ENCODE measurements around the gene SYK.
"Not testable (repeated sequence)": the region's sequence is repeated elsewhere in the genome, so short reads cannot be mapped to it uniquely, and the experiment has no call there.

GRCh38 chr9:90820406-90820805, 18.8 kb downstream of the SYK start:
- TF ChIP-seq CTCF (conservative IDR thresholded peaks at IDR 0.05 in 1 of 2, IDR thresholded peaks at IDR 0.05 in 1 of 2; ENCODE audit: extremely low read depth in 1 of 2, insufficient read depth in 1 of 2, low read depth in 1 of 2, low read length in 2 of 2); EZH2 (IDR thresholded peaks at IDR 0.05; ENCODE audit: borderline replicate concordance, low read length): not testable (repeated sequence)

Measured in mammary epithelial cell (primary cell).